Fibroblast of the aortic adventitia (primary cell): ENCODE measurements around the gene GIPC3. TPM values are rescaled to one million over a fixed set of nuclear protein-coding genes. Genes with fewer than 3 reads are reported as not detected.

ENCODE experiments used
- DNase-seq: peaks from one replicate; pipeline ENCODE4 v3.0.0-alpha.2; 2010; ENCODE audit warnings: low read depth
- H3K4me3 ChIP-seq: 2 replicates; pipeline ENCODE4 v1.5.1; 2011; ENCODE audit warnings: low read depth, mild to moderate bottlenecking, control low read depth, low read length, moderate library complexity
- CTCF ChIP-seq: IDR thresholded peaks from 2 replicates; pipeline ENCODE4 v1.5.1; 2011; ENCODE audit warnings: mild to moderate bottlenecking, low read length, control low read depth, inconsistent platforms; ENCODE audit not compliant: insufficient read depth
- total RNA-seq: library from RNA; depleted of rRNA; stranded (reverse); fragments of >200 nt; gene quantifications from 2 replicates; pipeline ENCODE4 v1.2.3, GENCODE V29; 2012; ENCODE audit warnings: low replicate concordance

The GIPC3 gene
- total RNA-seq, 1 donor: under 0.01 TPM

- H3K4me3 ChIP-seq: no peak overlapping the region
- DNase-seq: no peak
- no peak for TF ChIP-seq CTCF
Observed at GRCh38 chr19:3619631-3620012, 34.3 kb downstream of the GIPC3 start.

GRCh38 chr19:3620145-3620816 lies 35.0 kb downstream of the GIPC3 start:
- no peak for DNase-seq
- no peak overlapping the region for H3K4me3 ChIP-seq
- TF ChIP-seq CTCF: no peak

GRCh38 chr19:3620817-3621547 lies 35.7 kb downstream of the GIPC3 start:
- no peak for DNase-seq
- H3K4me3 ChIP-seq: no peak overlapping the region
- no peak for TF ChIP-seq CTCF

GRCh38 chr19:3621689-3622088 lies 36.4 kb downstream of the GIPC3 start:
- DNase-seq: no peak
- no peak overlapping the region for H3K4me3 ChIP-seq
- no peak for TF ChIP-seq CTCF

- H3K4me3 ChIP-seq: no peak overlapping the region
- TF ChIP-seq CTCF: no peak
- no peak for DNase-seq
Observed at GRCh38 chr19:3622224-3622623, 36.9 kb downstream of the GIPC3 start.

GRCh38 chr19:3623716-3624115 lies 38.4 kb downstream of the GIPC3 start:
- no peak for DNase-seq
- H3K4me3 ChIP-seq: no peak overlapping the region
- no peak for TF ChIP-seq CTCF
